Esophagus squamous epithelium (tissue), 5 donors: ENCODE results near the gene ILF3. TPM values are rescaled to one million over a fixed set of nuclear protein-coding genes. Genes with fewer than 3 reads are reported as not detected.

ENCODE experiments used
- DNase-seq: peaks from one replicate; lab custom pipeline; 2025; lab: John Stamatoyannopoulos, UW
- H3K27ac ChIP-seq, 4 donors: fragments of 200-600 bp; sonication (generic); one replicate each; pipeline ENCODE4 v1.5.1; 2016 to 2019; ENCODE audit warnings: mild to moderate bottlenecking in 1 of 4
- H3K27me3 ChIP-seq, 4 donors: fragments of 200-600 bp; sonication (generic); 1 replicate in 3 of 4; 2 replicates in 1 of 4; pipeline versions ENCODE4 v1.5.1 to v1.6.0; 2017 to 2021; ENCODE audit warnings: antibody characterized with exemption in 1 of 4
- H3K36me3 ChIP-seq, 3 donors: fragments of 200-600 bp; sonication (generic); one replicate each; pipeline ENCODE4 v1.5.1; 2016 to 2019
- H3K4me1 ChIP-seq, 3 donors: fragments of 200-600 bp; sonication (generic); one replicate each; pipeline ENCODE4 v1.5.1; 2017 to 2019
- H3K4me3 ChIP-seq, 4 donors: fragments of 200-600 bp; sonication (generic); 1 replicate in 3 of 4; 2 replicates in 1 of 4; pipeline ENCODE4 v1.5.1; 2016 to 2019; ENCODE audit warnings: mild to moderate bottlenecking in 2 of 4, moderate library complexity in 1 of 4
- H3K9me3 ChIP-seq, 3 donors: fragments of 200-600 bp; sonication (generic); one replicate each; pipeline ENCODE4 v1.5.1; 2016 to 2019
- CTCF ChIP-seq, 6 experiments: fragments of 450-650 bp in 4 of 6; fragments of 200-600 bp in 2 of 6; sonication (generic) in 2 of 6; IDR thresholded peaks; one replicate each; pipeline ENCODE4 v1.5.1; 2016 to 2019; ENCODE audit warnings: antibody characterized with exemption in 6 of 6, mild to moderate bottlenecking in 4 of 6, moderate library complexity in 4 of 6
- POLR2A ChIP-seq, 4 donors: fragments of 450-650 bp; IDR thresholded peaks; one replicate each; pipeline ENCODE4 v1.6.1; 2017; ENCODE audit warnings: antibody characterized with exemption in 4 of 4, mild to moderate bottlenecking in 4 of 4, moderate library complexity in 3 of 4
- WGBS, 2 donors: methylation state at CpG; one replicate each; pipeline ENCODE4 v1.1.5; 2018; 5-methylcytosine and 5-hydroxymethylcytosine counted together
- intact Hi-C: fragments of 100-400 bp; cut with DNase I; formaldehyde crosslinking; loops from one replicate; pipeline ENCODE4 v1.15.0; 2022
- total RNA-seq, 4 donors: library from RNA; depleted of rRNA; stranded (reverse); fragments of >200 nt; gene quantifications; one replicate each; pipeline ENCODE4 v1.1.0, GENCODE V29; 2016
- donor health status: DM: yes; HTN: yes; CAD: no.

ILF3 gene
- total RNA-seq, 4 donors from 2014 or later, result 68.7 to 123 (median 98.3) TPM

GRCh38 chr19:10679743-10680142 is 25.6 kb downstream of the ILF3 start:
- TF ChIP-seq POLR2A (IDR thresholded peaks at IDR 0.05), result no peak
- H3K27me3 ChIP-seq, result no peaks in the 10 kb centered on the region
- H3K4me1 ChIP-seq, result peaks cover 0 to 25% (median 0%) of the 10 kb centered on the region in 3 donors
- no peak overlapping the region for H3K27ac ChIP-seq
- intact Hi-C loops, result no loop called here
- peaks cover 68 to 100% (median 82%) of the 10 kb centered on the region in 3 donors for H3K36me3 ChIP-seq
- no peak for DNase-seq
- H3K9me3 ChIP-seq, result no peaks in the 10 kb centered on the region
- WGBS, 2 donors, result 92% methylated on average over 13 of the region's 18 CpGs; no CpG with 5 or more reads in 1 of the 2 donors
- H3K4me3 ChIP-seq, result no peak overlapping the region

- Histone ChIP-seq H3K9me3 (no peaks in the 10 kb centered on the region), H3K27me3 (no peaks in the 10 kb centered on the region), H3K36me3 (peaks cover 68 to 100% (median 84%) of the 10 kb centered on the region in 3 donors), H3K27ac (no peak overlapping the region), H3K4me3 (no peak overlapping the region), H3K4me1 (peaks cover 0 to 34% (median under 1%) of the 10 kb centered on the region in 3 donors)
- no peak for DNase-seq
- TF ChIP-seq POLR2A (IDR thresholded peaks at IDR 0.05) (no peak), CTCF (IDR thresholded peaks at IDR 0.05) (no peak)
- 96 to 100% methylated on average over 1 to 10 of the region's 15 CpGs for WGBS, 2 donors
- intact Hi-C loops, result no loop called here
Measured at GRCh38 chr19:10680545-10681135, 26.5 kb downstream of the ILF3 start.

GRCh38 chr19:10681658-10682057 is 27.5 kb downstream of the ILF3 start:
- Histone ChIP-seq H3K27ac (no peak overlapping the region), H3K4me3 (no peak overlapping the region), H3K4me1 (peaks cover 6 to 44% (median 10%) of the 10 kb centered on the region in 3 donors), H3K9me3 (no peaks in the 10 kb centered on the region), H3K27me3 (no peaks in the 10 kb centered on the region), H3K36me3 (peaks cover 68 to 100% (median 90%) of the 10 kb centered on the region in 3 donors)
- 40% methylated on average over 1 of the region's 4 CpGs; no CpG with 5 or more reads in 1 of the 2 donors for WGBS, 2 donors
- intact Hi-C loops, result no loop called here
- TF ChIP-seq POLR2A (IDR thresholded peaks at IDR 0.05) (no peak), CTCF (IDR thresholded peaks at IDR 0.05) (no peak)
- DNase-seq, result no peak

- WGBS, 2 donors, result 86 to 100% methylated on average over 4 to 5 of the region's 15 CpGs
- TF ChIP-seq POLR2A (IDR thresholded peaks at IDR 0.05) (no peak), CTCF (IDR thresholded peaks at IDR 0.05) (no peak)
- H3K4me3 ChIP-seq, result no peak overlapping the region
- no peak overlapping the region for H3K27ac ChIP-seq
- H3K27me3 ChIP-seq, result no peaks in the 10 kb centered on the region
- no peak for DNase-seq
- peaks cover 12 to 53% (median 13%) of the 10 kb centered on the region in 3 donors for H3K4me1 ChIP-seq
- peaks cover 70 to 100% (median 93%) of the 10 kb centered on the region in 3 donors for H3K36me3 ChIP-seq
- H3K9me3 ChIP-seq, result no peaks in the 10 kb centered on the region
- intact Hi-C loops, result no loop called here
Measured at GRCh38 chr19:10682397-10683063, 28.4 kb downstream of the ILF3 start.

- H3K27me3 ChIP-seq, result no peaks in the 10 kb centered on the region
- H3K36me3 ChIP-seq, result peaks cover 70 to 100% (median 93%) of the 10 kb centered on the region in 3 donors
- H3K4me3 ChIP-seq, result no peak overlapping the region
- intact Hi-C loops, result no loop called here
- no peak for DNase-seq
- H3K4me1 ChIP-seq, result peaks cover 12 to 56% (median 13%) of the 10 kb centered on the region in 3 donors
- H3K27ac ChIP-seq, result no peak overlapping the region
- no peaks in the 10 kb centered on the region for H3K9me3 ChIP-seq
- TF ChIP-seq CTCF (IDR thresholded peaks at IDR 0.05), result no peak
- TF ChIP-seq POLR2A (IDR thresholded peaks at IDR 0.05), result no peak
- 80% methylated on average over 1 of the region's 15 CpGs; no CpG with 5 or more reads in 1 of the 2 donors for WGBS, 2 donors
Measured at GRCh38 chr19:10683064-10683426, 28.9 kb downstream of the ILF3 start.
